H1 (cell line): ENCODE measurements around the gene WDR31. TPM values are rescaled to one million over a fixed set of nuclear protein-coding genes. Genes with fewer than 3 reads are reported as not detected.

Experiments
- CTCF ChIA-PET: fragments of 300-600 bp; sonication (Branson Sonifier 250); formaldehyde crosslinking; loops from one replicate; lab custom pipeline; 2021; ENCODE audit not compliant: partially characterized antibody; lab: Charles Lee
- POLR2A ChIA-PET: fragments of 300-600 bp; sonication (Branson Sonifier 250); formaldehyde crosslinking; loops from one replicate; lab custom pipeline; 2021; ENCODE audit warnings: inconsistent platforms; ENCODE audit not compliant: partially characterized antibody; lab: Charles Lee
- DNase-seq, 2 experiments: peaks; one replicate each; pipeline versions ENCODE4 v3.0.0 to v3.0.0-alpha.2; 2010 to 2022; ENCODE audit warnings: low spot score in 2 of 2, low read depth in 1 of 2, mixed read lengths in 1 of 2
- FAIRE-seq: peaks from 2 replicates; lab custom pipeline; 2011; peaks lifted over from hg19 to GRCh38; lab: Jason Lieb, UNC
- H2AFZ ChIP-seq: 2 replicates; pipeline ENCODE4 v1.8.1; 2012; ENCODE audit warnings: low read length, inconsistent platforms
- H2AK5ac ChIP-seq: 2 replicates; pipeline ENCODE4 v1.6.1; 2013; ENCODE audit warnings: low read depth, low read length
- H2BK120ac ChIP-seq: replicated peaks from 2 replicates; pipeline ENCODE3; 2013; ENCODE audit warnings: low read depth, low read length, inconsistent platforms
- H2BK12ac ChIP-seq: 2 replicates; pipeline ENCODE4 v1.6.1; 2013; ENCODE audit warnings: low read depth, low read length
- H2BK15ac ChIP-seq: 2 replicates; pipeline ENCODE4 v1.6.1; 2013; ENCODE audit warnings: low read length
- H2BK20ac ChIP-seq: 2 replicates; pipeline ENCODE4 v1.6.1; 2013; ENCODE audit warnings: low read length
- H2BK5ac ChIP-seq: 2 replicates; pipeline ENCODE4 v1.6.1; 2013; ENCODE audit warnings: low read depth, low read length
- H3K14ac ChIP-seq: 2 replicates; pipeline ENCODE4 v1.6.1; 2013; ENCODE audit warnings: inconsistent platforms; ENCODE audit not compliant: insufficient read length
- H3K18ac ChIP-seq: 2 replicates; pipeline ENCODE4 v1.6.1; 2013; ENCODE audit warnings: low read length; ENCODE audit errors: extremely low read depth
- H3K23ac ChIP-seq: 2 replicates; pipeline ENCODE4 v1.6.1; 2013; ENCODE audit warnings: inconsistent platforms; ENCODE audit not compliant: insufficient read length
- H3K23me2 ChIP-seq: 2 replicates; pipeline ENCODE4 v1.6.1; 2013; ENCODE audit warnings: low read depth, low read length
- H3K27ac ChIP-seq: 2 replicates; pipeline ENCODE4 v1.6.1; 2011; ENCODE audit warnings: low read depth, low read length, inconsistent platforms
- H3K27me3 ChIP-seq, 4 experiments: replicated peaks in 1 of 4; 1 replicate in 1 of 4; 2 replicates in 3 of 4; pipeline versions ENCODE4 v1.6.1 to v1.8.1; 2011 to 2013; ENCODE audit warnings: low read length in 3 of 4, mild to moderate bottlenecking in 3 of 4, inconsistent platforms in 2 of 4, mixed read lengths in 2 of 4, moderate library complexity in 1 of 4; ENCODE audit not compliant: control insufficient read depth in 3 of 4, insufficient read depth in 3 of 4; ENCODE audit errors: extremely low read depth in 1 of 4
- H3K36me3 ChIP-seq, 4 experiments: 2 replicates each; pipeline versions ENCODE4 v1.6.1 to v1.8.1; 2011 to 2013; ENCODE audit warnings: mild to moderate bottlenecking in 4 of 4, low read length in 3 of 4, moderate library complexity in 2 of 4, control low read depth in 1 of 4, inconsistent platforms in 1 of 4; ENCODE audit not compliant: insufficient read depth in 4 of 4, control insufficient read depth in 2 of 4
- H3K4ac ChIP-seq: replicated peaks from 2 replicates; pipeline ENCODE3; 2013; ENCODE audit warnings: low read length, low read depth, mixed read lengths, inconsistent platforms; ENCODE audit not compliant: insufficient read length
- H3K4me1 ChIP-seq, 4 experiments: replicated peaks in 1 of 4; 1 replicate in 1 of 4; 2 replicates in 3 of 4; pipeline versions ENCODE4 v1.6.1 to v1.8.1; 2011 to 2013; ENCODE audit warnings: low read length in 3 of 4, inconsistent platforms in 2 of 4, mixed read lengths in 1 of 4; ENCODE audit not compliant: insufficient read depth in 4 of 4, control insufficient read depth in 3 of 4
- H3K4me2 ChIP-seq, 2 experiments: 2 replicates each; pipeline versions ENCODE4 v1.6.1 to v1.8.1; 2011 to 2013; ENCODE audit warnings: low read depth in 2 of 2, low read length in 2 of 2, control low read depth in 1 of 2, inconsistent platforms in 1 of 2, mild to moderate bottlenecking in 1 of 2; ENCODE audit not compliant: insufficient read depth in 1 of 2
- H3K4me3 ChIP-seq, 4 experiments: fragments of 200-600, 300-600 bp in 1 of 4; sonication (generic), shearing (Covaris generic), sonication (Bioruptor Twin) in 1 of 4; 2 replicates each; pipeline versions ENCODE4 v1.5.1 to v1.8.1; 2011 to 2016; ENCODE audit warnings: low read length in 4 of 4, low read depth in 3 of 4, control low read depth in 2 of 4, inconsistent platforms in 2 of 4, mild to moderate bottlenecking in 2 of 4, mixed read lengths in 1 of 4, moderate library complexity in 1 of 4; ENCODE audit not compliant: insufficient read depth in 2 of 4; ENCODE audit errors: extremely low read depth in 1 of 4
- H3K56ac ChIP-seq: replicated peaks from 2 replicates; pipeline ENCODE3; 2013; ENCODE audit warnings: low read depth, mild to moderate bottlenecking, mixed read lengths, low read length, inconsistent platforms; ENCODE audit not compliant: insufficient read length
- H3K79me1 ChIP-seq: 2 replicates; pipeline ENCODE4 v1.6.1; 2013; ENCODE audit warnings: low read depth, low read length, control low read depth
- H3K79me2 ChIP-seq, 2 experiments: 2 replicates each; pipeline versions ENCODE4 v1.6.1 to v1.8.1; 2012 to 2013; ENCODE audit warnings: low read length in 2 of 2, mild to moderate bottlenecking in 2 of 2, inconsistent platforms in 1 of 2; ENCODE audit not compliant: insufficient read depth in 2 of 2, control insufficient read depth in 1 of 2
- H3K9ac ChIP-seq, 4 experiments: replicated peaks in 1 of 4; 1 replicate in 1 of 4; 2 replicates in 3 of 4; pipeline versions ENCODE4 v1.6.1 to v1.8.1; 2011 to 2013; ENCODE audit warnings: low read depth in 3 of 4, low read length in 3 of 4, control low read depth in 2 of 4, mild to moderate bottlenecking in 2 of 4, moderate library complexity in 2 of 4, inconsistent platforms in 1 of 4; ENCODE audit errors: extremely low read depth in 1 of 4
- H3K9me3 ChIP-seq, 2 experiments: 2 replicates each; pipeline versions ENCODE4 v1.6.1 to v1.8.1; 2012 to 2013; ENCODE audit warnings: mild to moderate bottlenecking in 2 of 2, moderate library complexity in 2 of 2, control low read depth in 1 of 2, inconsistent platforms in 1 of 2, low read depth in 1 of 2, low read length in 1 of 2, mixed read lengths in 1 of 2; ENCODE audit not compliant: insufficient read depth in 2 of 2
- H4K20me1 ChIP-seq, 2 experiments: replicated peaks in 1 of 2; 2 replicates each; pipeline versions ENCODE3 to v1.8.1; 2011 to 2013; ENCODE audit warnings: inconsistent platforms in 2 of 2, low read length in 2 of 2, mild to moderate bottlenecking in 1 of 2; ENCODE audit not compliant: insufficient read depth in 2 of 2, control insufficient read depth in 1 of 2
- H4K5ac ChIP-seq: 2 replicates; pipeline ENCODE4 v1.6.1; 2013; ENCODE audit warnings: low read length, low read depth, mixed read lengths, inconsistent platforms; ENCODE audit not compliant: insufficient read length
- H4K8ac ChIP-seq: 2 replicates; pipeline ENCODE4 v1.8.0; 2013; ENCODE audit warnings: mild to moderate bottlenecking, moderate library complexity, low read length, inconsistent platforms; ENCODE audit not compliant: insufficient read depth; ENCODE audit errors: extremely low read depth
- H4K91ac ChIP-seq: replicated peaks from 2 replicates; pipeline ENCODE3; 2013; ENCODE audit warnings: low read length, mixed read lengths, inconsistent platforms; ENCODE audit not compliant: insufficient read length
- CEBPB ChIP-seq: IDR thresholded peaks from 2 replicates; pipeline ENCODE4 v1.6.1; 2012; ENCODE audit warnings: low read depth, low read length
- PHF8 ChIP-seq: fragments of 200-600 bp; sonication (generic); conservative IDR thresholded peaks from 2 replicates; pipeline ENCODE4 v1.7.1; 2012; ENCODE audit warnings: low read depth, mild to moderate bottlenecking, inconsistent platforms, low read length, moderate library complexity
- SAP30 ChIP-seq: fragments of 300-600 bp; sonication (generic); IDR thresholded peaks from 2 replicates; pipeline ENCODE4 v1.7.1; 2012; ENCODE audit warnings: low read length, moderate library complexity, mild to moderate bottlenecking, inconsistent platforms; ENCODE audit not compliant: insufficient read depth, insufficient replicate concordance
- TAF7 ChIP-seq: optimal IDR thresholded peaks from 2 replicates; pipeline ENCODE3; 2011; ENCODE audit warnings: low read depth, mild to moderate bottlenecking, inconsistent platforms, low read length, moderate library complexity, borderline replicate concordance
- TBP ChIP-seq: IDR thresholded peaks from 2 replicates; pipeline ENCODE4 v1.6.1; 2011; ENCODE audit warnings: low read depth, low read length, improper control_type of control experiment
- WGBS, 2 experiments: shearing (Covaris generic) in 1 of 2; methylation state at CpG; one replicate each; pipeline versions ENCODE4 v1.1.6 to v1.1.7; 2013 to 2015; ENCODE audit warnings: low lambda C conversion rate in 2 of 2, mixed read lengths in 2 of 2, inconsistent platforms in 1 of 2, low coverage in 1 of 2, missing lambda C conversion rate in 1 of 2; ENCODE audit not compliant: insufficient replicate concordance in 2 of 2, insufficient coverage in 1 of 2, insufficient read length in 1 of 2; ENCODE audit errors: extremely low coverage in 1 of 2, missing lambda C conversion rate in 1 of 2; 5-methylcytosine and 5-hydroxymethylcytosine counted together
- polyA plus RNA-seq, 7 experiments: library from polyadenylated mRNA; depleted of rRNA in 3 of 7; stranded (reverse) in 5 of 7; unstranded in 2 of 7; fragments of >200 nt in 5 of 7; fragments of 200-250 nt in 2 of 7; gene quantifications; 1 replicate in 5 of 7; 2 replicates in 1 of 7; 4 replicates in 1 of 7; pipeline versions ENCODE4 v1.2.1 to v1.2.3, GENCODE V29; 2011 to 2013; ENCODE audit warnings: missing spikeins in 2 of 7, mixed read lengths in 2 of 7
- total RNA-seq: library from RNA; stranded (reverse); fragmentation: NEBNext Ultra II Directional; extraction: Animal tissue kit (Norgen Biotek cat#: 25700); gene quantifications from 2 replicates; pipeline ENCODE4 v1.2.1, GENCODE V29; 2021

Gene WDR31
- total and polyA plus RNA-seq, 2 of the 8 experiments (the other 6 are each of a cell fraction or from before 2014, with no cell fraction given), result 0.27 to 0.28 TPM

DNA sequence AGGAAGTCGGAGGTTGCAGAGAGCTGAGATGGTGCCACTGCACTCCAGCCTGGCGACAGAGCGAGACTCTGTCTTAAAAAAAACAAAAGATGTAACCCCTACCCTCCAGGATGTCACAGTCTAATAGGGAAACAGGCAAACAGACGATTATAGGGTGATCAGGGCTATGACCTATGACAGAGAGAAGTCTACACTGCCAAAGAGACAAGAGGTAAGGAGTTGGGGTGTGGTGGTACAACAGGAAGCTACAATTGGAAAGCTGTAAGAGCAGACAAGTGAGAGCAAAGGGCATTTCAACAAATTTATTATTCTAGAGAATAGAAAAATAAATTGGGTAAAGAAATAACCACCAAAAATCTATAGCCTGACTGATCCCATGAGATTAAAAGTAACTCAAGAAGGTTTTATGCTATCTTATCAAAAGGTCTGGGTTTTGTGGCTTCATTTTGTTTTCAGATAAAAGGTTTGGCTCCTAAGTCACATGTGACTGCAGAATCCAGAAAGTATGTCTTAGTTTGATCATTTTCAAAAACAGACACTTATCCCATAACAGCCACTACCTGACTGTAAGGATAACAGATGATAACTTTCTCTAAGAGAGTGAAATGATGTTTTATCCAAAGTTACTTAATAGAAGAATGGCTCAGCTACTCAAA is 72.0 kb downstream of the WDR31 start:
- DNase-seq (no peak), FAIRE-seq (no peak)
- 75% methylated on average over 4 of the region's 4 CpGs; no CpG with 5 or more reads in 1 of the 2 experiments for WGBS, 2 experiments
- Histone ChIP-seq H2BK20ac (no peak overlapping the region), H2BK5ac (no peak overlapping the region), H4K8ac (no peak overlapping the region), H4K20me1 (peaks cover 0 to 2% of the 10 kb centered on the region in 2 experiments), H3K4me1 (no peaks in the 10 kb centered on the region), H3K14ac (no peak overlapping the region), H3K4me2 (no peak overlapping the region), H2AFZ (no peak overlapping the region), H2AK5ac (no peak overlapping the region), H3K18ac (no peak overlapping the region), H4K91ac (no peak overlapping the region), H3K23me2 (no peaks in the 10 kb centered on the region), H3K36me3 (peaks cover 3 to 27% (median 16%) of the 10 kb centered on the region in 4 experiments), H3K27ac (no peak overlapping the region), H3K56ac (no peak overlapping the region), H3K4me3 (no peak overlapping the region), H3K4ac (no peak overlapping the region), H3K9ac (no peak overlapping the region), H3K79me2 (no peaks in the 10 kb centered on the region), H2BK15ac (no peak overlapping the region), H3K27me3 (no peaks in the 10 kb centered on the region), H3K23ac (no peak overlapping the region), H3K9me3 (no peaks in the 10 kb centered on the region), H4K5ac (no peak overlapping the region), H3K79me1 (no peaks in the 10 kb centered on the region), H2BK120ac (no peak overlapping the region), H2BK12ac (no peak overlapping the region)
- ChIA-PET CTCF (no interaction called here), POLR2A (interaction anchor here (0.6 kb wide), 1 partner anchor 46 kb away, joined by 3 read pairs; no protein-coding TSS in a partner anchor)
- TF ChIP-seq SAP30 (no peak), TBP (no peak), TAF7 (no peak), CEBPB (no peak), PHF8 (no peak)
